NCI-H2029 treated with DMSO at 0.1 percent for 48 hours (cell line): ENCODE data around the gene KLC4.
"Not testable (repeated sequence)": the region's sequence is repeated elsewhere in the genome, so short reads cannot be mapped to it uniquely, and the experiment has no call there.

Experiments
- DNase-seq: peaks from one replicate; lab custom pipeline; 2025; lab: John Stamatoyannopoulos, UW

The KLC4 gene

GRCh38 chr6:43070028-43070632 is 10.7 kb downstream of the KLC4 start:
- peak; percentile 29 for DNase-seq

- DNase-seq, result no peak
Measured at GRCh38 chr6:43074847-43075669, 15.6 kb downstream of the KLC4 start.

GRCh38 chr6:43075670-43076463 is 16.4 kb downstream of the KLC4 start, which contains the start of gene PTK7:
PTK7 (plus strand) TSS chr6:43076314; CDS start chr6:43076489, 175 bp downstream.
- DNase-seq, result peak; percentile 7

- DNase-seq, result no peak
Measured at GRCh38 chr6:43076464-43077332, 17.3 kb downstream of the KLC4 start.

GRCh38 chr6:43077333-43077809 is 17.9 kb downstream of the KLC4 start:
- no peak for DNase-seq

- DNase-seq, result no peak
Measured at GRCh38 chr6:43077981-43078511, 18.6 kb downstream of the KLC4 start.

GRCh38 chr6:43078691-43079090 is 19.3 kb downstream of the KLC4 start:
- no peak for DNase-seq

GRCh38 chr6:43081043-43081442 is 21.6 kb downstream of the KLC4 start:
- no peak for DNase-seq

GRCh38 chr6:43081922-43082321 is 22.5 kb downstream of the KLC4 start:
- DNase-seq, result not testable (repeated sequence)

GRCh38 chr6:43082806-43083655 is 23.6 kb downstream of the KLC4 start:
- no peak for DNase-seq

- DNase-seq, result no peak
Measured at GRCh38 chr6:43086022-43086658, 26.7 kb downstream of the KLC4 start.

GRCh38 chr6:43088654-43089056 is 29.2 kb downstream of the KLC4 start:
- DNase-seq, result no peak

- DNase-seq, result no peak
Measured at GRCh38 chr6:43089467-43089866, 30.0 kb downstream of the KLC4 start.

- DNase-seq, result no peak
Measured at GRCh38 chr6:43089874-43090558, 30.6 kb downstream of the KLC4 start.

GRCh38 chr6:43090559-43090956 is 31.1 kb downstream of the KLC4 start:
- DNase-seq, result peak; percentile 7

- no peak for DNase-seq
Measured at GRCh38 chr6:43091020-43091419, 31.6 kb downstream of the KLC4 start.

GRCh38 chr6:43091436-43091991 is 32.1 kb downstream of the KLC4 start:
- no peak for DNase-seq

- no peak for DNase-seq
Measured at GRCh38 chr6:43092635-43093034, 33.2 kb downstream of the KLC4 start.
